ENCODE results near the gene PDE7B.
"Not testable (repeated sequence)": the region's sequence is repeated elsewhere in the genome, so short reads cannot be mapped to it uniquely, and the experiment has no call there.

Gene PDE7B

DNA sequence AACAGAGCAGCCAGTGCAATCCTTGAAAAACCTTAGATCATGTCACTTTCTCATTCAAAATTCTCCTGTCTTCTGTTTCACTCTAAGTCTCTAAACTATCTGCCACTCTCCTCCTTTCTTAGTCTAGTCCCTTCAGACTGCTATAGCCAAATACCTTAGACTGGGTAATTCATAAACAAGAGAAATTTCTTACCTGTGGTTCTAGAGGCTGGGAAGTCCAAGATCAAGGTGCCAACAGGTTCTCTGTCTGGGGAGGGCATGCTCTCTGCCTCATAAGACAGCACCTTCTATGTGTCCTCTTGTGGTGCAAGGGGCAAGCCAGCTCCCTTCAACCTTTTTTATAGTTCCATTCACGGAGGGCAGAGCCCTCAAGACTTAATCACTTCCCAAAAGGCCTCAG is 242.3 kb downstream of the PDE7B start:
- Histone ChIP-seq H3K27me3 (ENCODE audit: control insufficient read depth, insufficient read depth, low read length) (no peaks in the 10 kb centered on the region), H3K4me3 (ENCODE audit: low read length) (no peak overlapping the region), H3K9me3 (ENCODE audit: control insufficient read depth, low read length) (no peaks in the 10 kb centered on the region), H3K9ac (ENCODE audit: low read length) (no peak overlapping the region), H3K36me3 (ENCODE audit: control insufficient read depth, insufficient read depth, low read length) (no peaks in the 10 kb centered on the region), H3K4me1 (ENCODE audit: control insufficient read depth, insufficient read depth, low read length) (no peaks in the 10 kb centered on the region)

DNA sequence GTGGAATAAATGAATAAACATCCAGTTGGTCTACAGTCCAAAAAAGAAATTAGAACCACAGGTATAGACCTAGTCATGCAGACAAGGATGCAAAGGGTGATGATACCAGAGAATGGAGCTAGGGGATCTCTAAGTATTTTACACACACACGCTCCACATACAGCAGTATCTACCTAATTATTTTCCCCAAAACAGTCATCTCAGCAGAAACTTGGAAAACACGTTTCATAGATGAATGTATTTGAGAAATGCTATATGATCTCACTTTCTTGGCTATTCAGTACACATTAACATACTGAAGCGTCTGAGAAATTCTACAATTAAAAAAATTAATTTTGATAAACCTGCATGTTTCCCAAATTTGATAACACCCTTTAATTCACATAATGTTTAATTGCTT is 243.3 kb downstream of the PDE7B start:
- no peaks in the 10 kb centered on the region for H3K36me3 ChIP-seq (ENCODE audit: control insufficient read depth, insufficient read depth, low read length)
- H3K9ac ChIP-seq (ENCODE audit: low read length): no peak overlapping the region
- no peaks in the 10 kb centered on the region for H3K9me3 ChIP-seq (ENCODE audit: control insufficient read depth, low read length)
- no peaks in the 10 kb centered on the region for H3K4me1 ChIP-seq (ENCODE audit: control insufficient read depth, insufficient read depth, low read length)
- no peak overlapping the region for H3K4me3 ChIP-seq (ENCODE audit: low read length)
- no peaks in the 10 kb centered on the region for H3K27me3 ChIP-seq (ENCODE audit: control insufficient read depth, insufficient read depth, low read length)

DNA sequence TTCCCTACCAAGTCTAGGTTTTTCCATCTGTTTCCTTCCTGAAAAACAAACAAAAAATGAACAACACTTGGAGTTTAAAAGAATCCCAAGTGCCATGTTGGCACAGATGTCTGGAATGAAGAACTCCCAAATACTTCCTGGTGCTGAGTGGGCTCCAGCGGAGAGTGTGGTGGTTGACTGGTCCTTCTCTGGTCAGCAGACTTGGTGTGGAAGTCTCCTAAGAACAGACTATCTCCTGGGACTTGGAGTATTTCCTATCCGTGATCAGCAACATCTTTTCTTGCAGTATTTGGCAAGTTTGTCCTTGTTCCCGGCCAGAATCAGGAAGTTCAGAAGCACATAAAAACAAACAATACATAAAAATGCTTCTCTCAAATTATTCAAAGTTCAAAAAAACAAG is 244.5 kb downstream of the PDE7B start:
- no peaks in the 10 kb centered on the region for H3K36me3 ChIP-seq (ENCODE audit: control insufficient read depth, insufficient read depth, low read length)
- no peak overlapping the region for H3K4me3 ChIP-seq (ENCODE audit: low read length)
- H3K9ac ChIP-seq (ENCODE audit: low read length): no peak overlapping the region
- no peaks in the 10 kb centered on the region for H3K4me1 ChIP-seq (ENCODE audit: control insufficient read depth, insufficient read depth, low read length)
- H3K27me3 ChIP-seq (ENCODE audit: control insufficient read depth, insufficient read depth, low read length): no peaks in the 10 kb centered on the region
- no peaks in the 10 kb centered on the region for H3K9me3 ChIP-seq (ENCODE audit: control insufficient read depth, low read length)

DNA sequence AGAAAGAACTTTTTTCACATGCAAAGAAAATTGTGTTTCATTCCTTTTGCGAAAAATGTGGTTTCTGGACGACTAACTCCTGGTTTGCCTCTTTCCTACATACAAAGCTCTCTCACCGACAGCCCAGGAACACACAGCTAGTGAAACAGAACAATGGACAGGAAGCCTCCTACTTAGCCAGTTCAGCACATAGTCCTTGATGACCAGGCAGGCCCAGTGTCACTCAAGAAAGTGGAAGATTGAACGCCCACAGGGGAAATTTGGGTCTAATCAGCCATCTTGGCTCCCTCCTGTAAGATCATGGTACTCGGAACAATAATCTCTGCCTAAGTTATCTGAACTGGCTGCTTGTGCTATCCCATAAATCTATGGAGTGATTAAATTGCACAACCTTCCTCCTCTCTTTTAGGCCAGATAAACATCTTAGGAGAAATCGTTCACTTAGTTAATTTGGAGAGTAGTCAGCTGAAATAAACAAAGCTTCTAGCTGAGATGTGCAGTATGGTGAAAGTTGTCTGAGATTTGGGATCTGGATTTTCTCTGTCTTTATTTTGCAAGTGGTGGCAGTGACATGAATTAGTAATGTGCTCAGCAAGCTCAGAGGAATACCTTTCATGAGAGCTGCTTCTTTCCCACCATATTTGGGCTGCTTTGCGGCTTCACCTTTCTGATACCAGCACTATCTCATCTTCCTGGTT is 251.6 kb downstream of the PDE7B start:
- Histone ChIP-seq H3K9me3 (ENCODE audit: control insufficient read depth, low read length) (no peaks in the 10 kb centered on the region), H3K36me3 (ENCODE audit: control insufficient read depth, insufficient read depth, low read length) (no peaks in the 10 kb centered on the region), H3K4me1 (ENCODE audit: control insufficient read depth, insufficient read depth, low read length) (peaks cover 11% of the 10 kb centered on the region), H3K9ac (ENCODE audit: low read length) (no peak overlapping the region), H3K27me3 (ENCODE audit: control insufficient read depth, insufficient read depth, low read length) (no peaks in the 10 kb centered on the region), H3K4me3 (ENCODE audit: low read length) (no peak overlapping the region)

DNA sequence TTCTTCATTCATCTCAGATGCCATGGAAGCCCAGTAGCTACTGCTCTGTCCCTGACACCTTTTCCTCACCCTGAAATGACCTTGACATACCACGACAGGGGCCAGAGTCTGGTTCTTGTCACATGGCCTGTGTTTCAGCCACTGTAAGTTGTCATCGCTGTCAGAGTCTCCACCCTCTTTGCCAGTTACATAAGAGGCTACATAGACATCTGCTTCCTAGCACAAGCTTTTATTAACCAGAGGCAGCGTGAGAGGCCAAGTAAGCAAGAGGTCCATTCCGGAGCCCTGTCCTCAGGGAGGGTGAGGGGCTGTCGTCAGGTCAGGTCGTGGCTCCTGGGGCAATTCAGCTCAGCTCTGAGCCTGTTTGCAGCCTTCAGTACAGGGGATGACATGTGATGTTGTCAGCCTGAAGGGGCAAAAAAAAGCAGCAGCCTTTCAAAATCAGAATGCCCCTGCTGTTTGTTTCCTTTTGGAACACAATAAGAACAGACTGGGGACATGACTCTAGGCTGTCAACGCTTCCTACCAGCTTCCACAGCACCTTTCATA is 252.3 kb downstream of the PDE7B start:
- Histone ChIP-seq H3K4me3 (ENCODE audit: low read length) (no peak overlapping the region), H3K27me3 (ENCODE audit: control insufficient read depth, insufficient read depth, low read length) (no peaks in the 10 kb centered on the region), H3K4me1 (ENCODE audit: control insufficient read depth, insufficient read depth, low read length) (peaks cover 11% of the 10 kb centered on the region), H3K9ac (ENCODE audit: low read length) (no peak overlapping the region), H3K9me3 (ENCODE audit: control insufficient read depth, low read length) (no peaks in the 10 kb centered on the region), H3K36me3 (ENCODE audit: control insufficient read depth, insufficient read depth, low read length) (no peaks in the 10 kb centered on the region)

DNA sequence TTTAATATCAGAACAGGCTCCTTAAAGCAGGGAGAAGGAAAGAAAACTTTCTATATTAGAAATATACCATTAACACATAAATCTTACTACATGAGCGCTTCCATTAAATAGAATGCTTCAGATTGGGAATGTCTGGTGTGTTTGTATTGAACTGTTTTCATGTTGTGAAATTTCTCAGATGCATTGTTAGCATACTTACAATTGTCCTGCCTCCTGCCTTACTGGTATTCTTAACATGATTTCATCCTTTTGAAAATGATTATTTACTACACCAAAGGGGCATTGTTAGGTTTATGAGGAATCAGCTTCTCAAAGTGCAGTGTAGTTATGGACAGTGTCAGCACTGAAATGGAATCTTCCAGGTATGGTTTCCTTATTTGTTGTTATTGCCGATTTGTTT is 253.1 kb downstream of the PDE7B start:
- no peaks in the 10 kb centered on the region for H3K36me3 ChIP-seq (ENCODE audit: control insufficient read depth, insufficient read depth, low read length)
- H3K4me1 ChIP-seq (ENCODE audit: control insufficient read depth, insufficient read depth, low read length): peaks cover 11% of the 10 kb centered on the region
- H3K4me3 ChIP-seq (ENCODE audit: low read length): no peak overlapping the region
- no peak overlapping the region for H3K9ac ChIP-seq (ENCODE audit: low read length)
- no peaks in the 10 kb centered on the region for H3K9me3 ChIP-seq (ENCODE audit: control insufficient read depth, low read length)
- no peaks in the 10 kb centered on the region for H3K27me3 ChIP-seq (ENCODE audit: control insufficient read depth, insufficient read depth, low read length)

DNA sequence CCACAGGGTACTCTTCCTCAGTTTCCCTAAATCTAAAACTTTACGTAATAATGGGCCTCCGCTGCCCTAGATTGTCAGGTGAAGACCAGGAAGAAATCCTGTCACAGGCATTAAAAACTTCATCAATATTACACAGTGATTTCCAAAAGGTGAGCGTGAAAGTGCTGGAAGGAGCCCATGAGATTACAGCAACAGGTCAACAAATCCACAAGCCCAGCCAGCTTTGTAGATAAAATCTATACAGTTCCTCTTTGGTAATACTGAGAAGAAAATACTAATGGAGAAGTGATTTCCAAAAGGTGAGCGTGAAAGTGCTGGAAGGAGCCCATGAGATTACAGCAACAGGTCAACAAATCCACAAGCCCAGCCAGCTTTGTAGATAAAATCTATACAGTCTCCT is 254.3 kb downstream of the PDE7B start:
- not testable (repeated sequence) for H3K36me3 ChIP-seq (ENCODE audit: control insufficient read depth, insufficient read depth, low read length); H3K4me3 ChIP-seq (ENCODE audit: low read length); H3K27me3 ChIP-seq (ENCODE audit: control insufficient read depth, insufficient read depth, low read length); H3K9me3 ChIP-seq (ENCODE audit: control insufficient read depth, low read length); H3K9ac ChIP-seq (ENCODE audit: low read length)
- H3K4me1 ChIP-seq (ENCODE audit: control insufficient read depth, insufficient read depth, low read length): peaks cover 11% of the 10 kb centered on the region

DNA sequence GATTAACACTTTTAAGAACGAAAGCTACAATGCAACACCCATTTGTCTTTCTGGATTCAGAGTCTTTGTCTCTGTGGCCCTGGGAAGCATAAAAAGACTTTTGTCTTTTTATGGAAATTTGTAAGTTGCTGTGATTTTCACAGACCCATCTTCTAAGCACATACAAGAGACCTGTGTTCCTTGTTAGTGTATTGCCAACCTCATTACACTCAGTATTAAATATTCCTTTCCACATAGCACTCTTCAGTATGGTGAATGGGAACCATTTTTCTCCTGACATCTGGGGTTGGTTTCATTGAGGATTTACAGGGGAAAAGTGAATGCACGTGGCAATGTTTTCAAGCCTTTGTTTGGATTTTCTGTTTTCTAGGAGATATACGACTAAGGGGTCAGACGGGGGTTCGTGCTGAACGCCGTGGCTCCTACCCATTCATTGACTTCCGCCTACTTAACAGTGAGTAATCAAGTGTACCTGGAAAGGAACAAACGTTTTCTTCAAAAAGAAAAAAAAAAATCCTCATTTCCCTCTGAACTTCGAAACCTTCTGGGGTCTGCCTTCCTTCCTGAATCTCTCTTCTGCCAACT is 257.0 kb downstream of the PDE7B start:
- peaks cover 11% of the 10 kb centered on the region for H3K4me1 ChIP-seq (ENCODE audit: control insufficient read depth, insufficient read depth, low read length)
- no peaks in the 10 kb centered on the region for H3K9me3 ChIP-seq (ENCODE audit: control insufficient read depth, low read length)
- H3K36me3 ChIP-seq (ENCODE audit: control insufficient read depth, insufficient read depth, low read length): no peaks in the 10 kb centered on the region
- H3K4me3 ChIP-seq (ENCODE audit: low read length): no peak overlapping the region
- H3K27me3 ChIP-seq (ENCODE audit: control insufficient read depth, insufficient read depth, low read length): no peaks in the 10 kb centered on the region
- no peak overlapping the region for H3K9ac ChIP-seq (ENCODE audit: low read length)

DNA sequence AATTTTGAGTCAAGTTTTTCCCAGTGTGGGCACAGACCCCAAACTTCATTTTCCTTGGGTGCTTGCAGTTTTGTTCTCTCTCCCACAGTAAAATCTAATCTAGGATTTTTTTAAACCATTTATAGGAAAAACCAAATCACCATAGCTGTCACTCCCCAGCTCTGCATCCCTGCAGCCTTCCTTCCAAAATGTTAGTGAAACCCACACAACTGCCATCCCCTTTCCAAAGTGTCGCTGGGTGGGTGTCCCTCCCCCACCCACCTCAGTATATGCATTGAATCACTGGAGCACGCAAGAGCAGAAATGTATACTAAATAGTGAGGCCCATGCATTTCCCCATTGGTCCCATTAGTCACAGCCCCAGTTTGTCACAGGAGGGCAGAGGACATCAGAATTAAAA is 260.3 kb downstream of the PDE7B start:
- no peak overlapping the region for H3K4me3 ChIP-seq (ENCODE audit: low read length)
- H3K36me3 ChIP-seq (ENCODE audit: control insufficient read depth, insufficient read depth, low read length): no peaks in the 10 kb centered on the region
- H3K9me3 ChIP-seq (ENCODE audit: control insufficient read depth, low read length): no peaks in the 10 kb centered on the region
- peaks cover 31% of the 10 kb centered on the region for H3K4me1 ChIP-seq (ENCODE audit: control insufficient read depth, insufficient read depth, low read length)
- H3K27me3 ChIP-seq (ENCODE audit: control insufficient read depth, insufficient read depth, low read length): no peaks in the 10 kb centered on the region
- no peak overlapping the region for H3K9ac ChIP-seq (ENCODE audit: low read length)

DNA sequence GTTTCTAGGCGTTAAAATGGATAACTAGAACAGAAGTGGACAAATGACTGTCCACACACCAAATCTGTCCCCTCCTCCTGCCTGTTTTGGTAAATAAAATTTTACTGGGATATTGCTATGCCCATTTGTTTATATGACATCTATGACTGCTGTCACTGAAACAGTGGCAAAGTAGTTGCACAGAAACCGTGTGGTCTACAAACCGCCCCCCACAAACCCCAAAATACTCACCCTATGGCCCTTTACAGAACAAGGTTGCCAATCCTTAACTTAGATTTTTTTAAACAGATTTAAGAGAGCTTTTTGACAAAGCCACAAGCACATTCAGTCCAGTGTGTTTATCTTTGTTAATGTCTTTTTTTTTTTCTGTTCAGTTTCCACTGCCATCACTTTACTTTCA is 260.8 kb downstream of the PDE7B start:
- peaks cover 31% of the 10 kb centered on the region for H3K4me1 ChIP-seq (ENCODE audit: control insufficient read depth, insufficient read depth, low read length)
- H3K36me3 ChIP-seq (ENCODE audit: control insufficient read depth, insufficient read depth, low read length): no peaks in the 10 kb centered on the region
- H3K27me3 ChIP-seq (ENCODE audit: control insufficient read depth, insufficient read depth, low read length): no peaks in the 10 kb centered on the region
- H3K9me3 ChIP-seq (ENCODE audit: control insufficient read depth, low read length): no peaks in the 10 kb centered on the region
- no peak overlapping the region for H3K9ac ChIP-seq (ENCODE audit: low read length)
- H3K4me3 ChIP-seq (ENCODE audit: low read length): no peak overlapping the region

DNA sequence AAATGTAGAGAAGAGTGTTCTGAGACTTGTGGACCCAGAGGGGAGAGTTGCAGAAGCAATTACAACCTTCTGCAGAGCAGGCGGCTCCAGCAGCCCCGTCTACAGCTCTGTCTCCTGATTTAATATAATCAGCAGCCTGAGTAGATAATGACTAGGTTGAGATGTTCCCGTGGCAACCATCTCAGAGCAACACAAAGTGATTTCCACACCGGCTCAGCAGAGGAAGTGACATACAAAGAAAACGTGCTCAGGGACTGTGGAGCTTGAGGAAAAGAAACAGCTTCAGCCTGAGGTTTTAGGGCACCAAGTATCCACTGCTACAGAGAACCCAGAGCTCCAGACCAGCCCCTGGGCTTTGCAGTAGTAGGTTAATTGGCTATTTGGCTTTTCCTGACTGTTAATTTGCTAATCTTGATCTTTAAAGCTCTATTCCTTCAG is 262.3 kb downstream of the PDE7B start:
- Histone ChIP-seq H3K9me3 (ENCODE audit: control insufficient read depth, low read length) (no peaks in the 10 kb centered on the region), H3K9ac (ENCODE audit: low read length) (no peak overlapping the region), H3K4me1 (ENCODE audit: control insufficient read depth, insufficient read depth, low read length) (peaks cover 31% of the 10 kb centered on the region), H3K4me3 (ENCODE audit: low read length) (no peak overlapping the region), H3K36me3 (ENCODE audit: control insufficient read depth, insufficient read depth, low read length) (no peaks in the 10 kb centered on the region), H3K27me3 (ENCODE audit: control insufficient read depth, insufficient read depth, low read length) (no peaks in the 10 kb centered on the region)

DNA sequence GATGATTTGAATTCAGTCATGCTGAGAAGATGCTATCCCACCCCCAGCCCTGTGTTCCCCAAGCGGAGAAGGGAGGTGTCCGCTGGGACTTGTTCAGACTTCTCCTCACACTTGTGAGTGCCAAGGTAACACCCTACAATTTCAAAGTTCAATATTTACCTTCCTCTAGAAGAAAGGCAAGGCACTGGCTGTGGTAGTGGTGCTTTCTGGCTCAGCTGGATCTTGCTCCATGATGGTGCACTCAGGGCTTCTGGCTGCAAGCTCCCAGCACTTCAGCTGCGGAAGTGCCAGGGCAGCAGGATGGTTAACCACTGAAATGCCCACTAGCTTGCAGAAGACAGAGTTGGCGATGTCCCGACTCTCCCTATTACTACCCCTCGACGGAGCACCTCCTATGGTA is 263.2 kb downstream of the PDE7B start:
- Histone ChIP-seq H3K9ac (ENCODE audit: low read length) (no peak overlapping the region), H3K4me3 (ENCODE audit: low read length) (no peak overlapping the region), H3K36me3 (ENCODE audit: control insufficient read depth, insufficient read depth, low read length) (no peaks in the 10 kb centered on the region), H3K27me3 (ENCODE audit: control insufficient read depth, insufficient read depth, low read length) (no peaks in the 10 kb centered on the region), H3K4me1 (ENCODE audit: control insufficient read depth, insufficient read depth, low read length) (peaks cover 31% of the 10 kb centered on the region), H3K9me3 (ENCODE audit: control insufficient read depth, low read length) (no peaks in the 10 kb centered on the region)

All from mucosa of stomach (tissue), 1 donor.